Prostate gland (tissue), 2 donors: Measurements from ENCODE around the gene MAML1. TPM values are rescaled to one million over a fixed set of nuclear protein-coding genes. Genes with fewer than 3 reads are reported as not detected.

Source experiments
- DNase-seq: peaks from one replicate; pipeline ENCODE4 v3.0.0-alpha.2; 2019; ENCODE audit warnings: low spot score
- H3K27ac ChIP-seq, 2 donors: fragments of 200-600 bp; sonication (generic); 2 replicates each; pipeline ENCODE4 v1.5.1; 2017 to 2019
- H3K27me3 ChIP-seq: fragments of 200-600 bp; sonication (generic); replicated peaks from 2 replicates; pipeline ENCODE4 v1.5.1; 2019; ENCODE audit not compliant: insufficient read depth
- H3K36me3 ChIP-seq, 2 donors: fragments of 200-600 bp; sonication (generic); 1 replicate in 1 of 2; 2 replicates in 1 of 2; pipeline versions ENCODE4 v1.5.1 to v1.8.1; 2017 to 2019
- H3K4me1 ChIP-seq: fragments of 200-600 bp; sonication (generic); replicated peaks from 2 replicates; pipeline ENCODE4 v1.5.1; 2019
- H3K4me3 ChIP-seq, 2 donors: fragments of 200-600 bp; sonication (generic); 2 replicates each; pipeline ENCODE4 v1.5.1; 2017 to 2019
- H3K9me3 ChIP-seq: fragments of 200-600 bp; sonication (generic); 2 replicates; pipeline ENCODE4 v1.5.1; 2017
- POLR2A ChIP-seq: fragments of 450-650 bp; IDR thresholded peaks from one replicate; pipeline ENCODE4 v1.6.1; 2016; ENCODE audit warnings: antibody characterized with exemption, mild to moderate bottlenecking
- POLR2AphosphoS5 ChIP-seq: sonication (generic); formaldehyde crosslinking; IDR thresholded peaks from one replicate; pipeline ENCODE4 v1.6.1; 2017; ENCODE audit warnings: antibody characterized with exemption
- WGBS: methylation state at CpG from one replicate; pipeline ENCODE4 v1.1.5; 2018; 5-methylcytosine and 5-hydroxymethylcytosine counted together
- intact Hi-C: fragments of 100-400 bp; cut with DNase I; formaldehyde crosslinking; loops from one replicate; pipeline ENCODE4 v1.14.2; 2022
- total RNA-seq, 2 donors: library from RNA; depleted of rRNA; stranded (reverse); fragments of >200 nt; gene quantifications; one replicate each; pipeline ENCODE4 v1.1.0, GENCODE V29; 2016
- TF ChIP-seq, protein P1 (sequence below), 4 experiments: fragments of 200-600 bp in 2 of 4; fragments of 450-650 bp in 2 of 4; sonication (generic) in 2 of 4; IDR thresholded peaks; 1 replicate in 3 of 4; 2 replicates in 1 of 4; pipeline ENCODE4 v1.5.1; 2016 to 2019; ENCODE audit warnings: antibody characterized with exemption in 4 of 4, mild to moderate bottlenecking in 2 of 4, moderate library complexity in 2 of 4

Gene MAML1
- total RNA-seq, 2 donors from 2014 or later = 33.9 to 54.7 TPM

DNA sequence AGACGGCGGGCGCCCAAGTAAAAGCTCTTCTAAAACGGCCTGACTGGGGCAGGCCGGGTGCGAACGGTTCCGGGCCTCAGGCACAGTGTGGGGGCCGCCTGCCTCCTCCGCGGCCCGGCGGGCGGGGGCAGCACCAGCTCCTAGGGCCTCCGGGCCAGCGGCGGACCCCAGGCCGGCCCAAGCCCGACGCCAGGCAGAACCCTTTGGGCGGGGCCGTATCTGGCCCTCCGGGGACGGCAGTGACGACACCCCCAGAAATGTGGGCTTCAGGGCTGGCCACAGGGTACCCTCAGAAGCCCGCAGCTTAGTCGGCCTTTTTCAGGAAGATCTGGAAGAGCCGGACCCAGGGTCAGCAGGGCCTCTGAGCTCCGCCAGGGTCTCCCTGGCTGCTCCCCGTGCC lies 65.1 kb downstream of the MAML1 start:
- no peaks in the 10 kb centered on the region for H3K9me3 ChIP-seq
- intact Hi-C loops = loop anchor here (5.0 kb wide), 1 partner anchor 35 kb away; no protein-coding TSS in a partner anchor
- H3K4me3 ChIP-seq = no peak overlapping the region
- DNase-seq = no peak
- 94% methylated on average over 16 of the region's 30 CpGs for WGBS
- TF ChIP-seq POLR2AphosphoS5 = no peak
- no peak for TF ChIP-seq POLR2A
- TF ChIP-seq, protein P1, sequence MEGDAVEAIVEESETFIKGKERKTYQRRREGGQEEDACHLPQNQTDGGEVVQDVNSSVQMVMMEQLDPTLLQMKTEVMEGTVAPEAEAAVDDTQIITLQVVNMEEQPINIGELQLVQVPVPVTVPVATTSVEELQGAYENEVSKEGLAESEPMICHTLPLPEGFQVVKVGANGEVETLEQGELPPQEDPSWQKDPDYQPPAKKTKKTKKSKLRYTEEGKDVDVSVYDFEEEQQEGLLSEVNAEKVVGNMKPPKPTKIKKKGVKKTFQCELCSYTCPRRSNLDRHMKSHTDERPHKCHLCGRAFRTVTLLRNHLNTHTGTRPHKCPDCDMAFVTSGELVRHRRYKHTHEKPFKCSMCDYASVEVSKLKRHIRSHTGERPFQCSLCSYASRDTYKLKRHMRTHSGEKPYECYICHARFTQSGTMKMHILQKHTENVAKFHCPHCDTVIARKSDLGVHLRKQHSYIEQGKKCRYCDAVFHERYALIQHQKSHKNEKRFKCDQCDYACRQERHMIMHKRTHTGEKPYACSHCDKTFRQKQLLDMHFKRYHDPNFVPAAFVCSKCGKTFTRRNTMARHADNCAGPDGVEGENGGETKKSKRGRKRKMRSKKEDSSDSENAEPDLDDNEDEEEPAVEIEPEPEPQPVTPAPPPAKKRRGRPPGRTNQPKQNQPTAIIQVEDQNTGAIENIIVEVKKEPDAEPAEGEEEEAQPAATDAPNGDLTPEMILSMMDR (IDR thresholded peaks at IDR 0.05) = no peak
- peaks cover 15 to 22% of the 10 kb centered on the region in 2 donors for H3K36me3 ChIP-seq
- H3K27me3 ChIP-seq = no peaks in the 10 kb centered on the region
- H3K27ac ChIP-seq = no peak overlapping the region
- H3K4me1 ChIP-seq = peaks cover 12% of the 10 kb centered on the region

DNA sequence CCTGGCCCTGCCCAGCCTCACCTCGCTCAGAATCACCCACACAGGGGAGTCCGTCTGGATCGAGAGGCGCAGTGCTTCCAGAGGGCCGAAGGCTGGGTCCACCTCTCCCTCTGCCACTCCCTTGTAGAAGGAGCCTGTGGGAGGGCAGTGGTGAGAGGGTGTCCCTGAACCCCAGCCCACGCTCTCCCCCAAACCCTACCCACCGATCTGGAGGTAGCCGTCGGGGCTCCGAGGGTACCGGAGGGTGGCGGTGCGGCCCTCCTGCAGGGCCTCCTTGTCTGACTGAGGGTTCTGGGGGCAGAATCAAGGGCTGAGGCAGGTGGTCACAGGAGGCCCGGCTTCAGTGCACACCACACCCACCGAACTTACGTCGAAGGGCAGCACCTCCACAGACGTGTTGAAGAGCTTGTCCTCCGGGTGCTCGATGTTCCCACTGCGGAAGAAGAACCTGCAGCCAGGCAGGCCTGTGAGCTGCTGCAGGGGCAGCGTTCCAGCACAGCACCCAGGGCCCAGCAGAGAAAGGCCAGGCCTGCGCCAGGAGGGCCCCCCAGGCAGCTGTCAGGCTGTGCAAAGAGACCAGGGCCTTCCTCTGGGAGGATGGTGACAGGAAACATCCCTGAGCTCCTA lies 65.6 kb downstream of the MAML1 start:
- no peak overlapping the region for H3K27ac ChIP-seq
- 90% methylated on average over 23 of the region's 23 CpGs for WGBS
- H3K4me1 ChIP-seq = peaks cover 12% of the 10 kb centered on the region
- H3K9me3 ChIP-seq = no peaks in the 10 kb centered on the region
- H3K27me3 ChIP-seq = no peaks in the 10 kb centered on the region
- intact Hi-C loops = loop anchor here (5.0 kb wide), 1 partner anchor 36 kb away; no protein-coding TSS in a partner anchor
- TF ChIP-seq, protein P1 (IDR thresholded peaks at IDR 0.05) = no peak
- TF ChIP-seq POLR2AphosphoS5 (no peak), POLR2A (no peak)
- no peak overlapping the region for H3K4me3 ChIP-seq
- H3K36me3 ChIP-seq = peaks cover 15 to 22% of the 10 kb centered on the region in 2 donors
- no peak for DNase-seq

DNA sequence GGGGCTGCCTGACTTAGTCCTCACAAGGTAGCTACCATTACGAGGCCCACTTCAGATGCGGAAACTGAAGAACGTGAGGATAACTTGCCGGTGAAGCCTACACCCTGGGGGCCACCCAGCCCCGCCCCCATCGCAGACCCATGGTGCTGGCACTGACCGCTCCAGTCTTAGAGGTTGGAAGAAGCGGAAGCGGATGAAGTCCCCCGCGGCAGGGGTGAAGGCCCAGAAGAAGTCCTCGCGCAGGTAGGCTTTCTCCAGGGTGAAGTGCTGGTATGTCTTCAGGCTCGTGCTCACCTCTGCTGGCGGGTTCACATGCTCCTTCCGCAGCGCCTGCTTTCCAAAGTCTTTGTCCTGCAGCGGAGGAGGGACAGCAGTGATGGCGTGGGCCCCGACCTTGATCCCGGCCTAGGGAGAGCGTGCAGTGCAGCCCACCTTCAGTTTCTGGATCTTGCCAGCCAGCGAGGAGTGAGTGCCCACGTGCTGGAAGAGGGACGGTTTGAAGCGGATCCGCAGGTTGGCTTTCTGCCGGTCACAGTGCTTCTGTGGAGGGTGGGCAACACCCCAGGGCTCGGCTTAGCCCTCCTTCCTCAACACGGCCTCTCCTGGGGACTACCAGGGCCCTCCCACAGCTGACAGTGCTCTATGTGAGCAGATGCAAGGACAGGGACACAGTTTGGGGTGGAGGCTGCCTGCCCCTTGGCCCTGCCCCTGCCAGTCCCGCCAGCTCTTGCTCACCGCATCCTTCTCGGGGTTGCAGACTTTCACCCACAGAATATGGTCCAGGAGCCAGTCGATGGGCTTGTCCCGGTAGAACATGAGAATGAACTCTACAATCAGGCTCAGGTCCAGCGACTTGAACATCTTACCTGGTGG lies 66.4 kb downstream of the MAML1 start:
- no peak for TF ChIP-seq POLR2A
- H3K9me3 ChIP-seq = no peaks in the 10 kb centered on the region
- H3K27me3 ChIP-seq = no peaks in the 10 kb centered on the region
- peaks cover 11% of the 10 kb centered on the region for H3K4me1 ChIP-seq
- H3K36me3 ChIP-seq = peaks cover 15 to 22% of the 10 kb centered on the region in 2 donors
- 94% methylated on average over 36 of the region's 36 CpGs for WGBS
- intact Hi-C loops = loop anchor here (5.0 kb wide), 1 partner anchor 37 kb away; no protein-coding TSS in a partner anchor
- H3K27ac ChIP-seq = no peak overlapping the region
- H3K4me3 ChIP-seq = no peak overlapping the region
- DNase-seq = no peak

DNA sequence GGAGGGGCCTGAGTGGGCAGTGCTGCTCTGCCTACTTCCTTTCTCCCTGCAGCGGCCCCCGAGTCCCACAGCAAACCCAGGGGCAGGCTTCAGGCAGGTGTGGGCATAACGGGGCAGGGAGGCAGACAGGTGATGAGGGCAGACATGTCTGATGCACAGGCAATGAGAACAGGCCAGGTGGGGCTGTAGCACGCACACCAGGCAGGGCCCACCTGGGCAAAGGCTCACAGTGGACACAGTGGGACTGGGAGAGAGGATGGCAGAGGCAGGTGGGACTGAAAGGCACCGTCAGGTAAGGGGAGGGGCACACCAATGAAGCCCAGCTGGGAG lies 67.0 kb downstream of the MAML1 start:
- H3K4me1 ChIP-seq = peaks cover 10% of the 10 kb centered on the region
- 86% methylated on average over 5 of the region's 5 CpGs for WGBS
- peaks cover 15 to 22% of the 10 kb centered on the region in 2 donors for H3K36me3 ChIP-seq
- no peak overlapping the region for H3K27ac ChIP-seq
- no peaks in the 10 kb centered on the region for H3K27me3 ChIP-seq
- no peak overlapping the region for H3K4me3 ChIP-seq
- H3K9me3 ChIP-seq = no peaks in the 10 kb centered on the region
- intact Hi-C loops = loop anchor here (5.0 kb wide), 1 partner anchor 37 kb away; no protein-coding TSS in a partner anchor
- no peak for DNase-seq
- TF ChIP-seq POLR2AphosphoS5 = no peak
- no peak for TF ChIP-seq POLR2A
- TF ChIP-seq, protein P1 (IDR thresholded peaks at IDR 0.05) = no peak

DNA sequence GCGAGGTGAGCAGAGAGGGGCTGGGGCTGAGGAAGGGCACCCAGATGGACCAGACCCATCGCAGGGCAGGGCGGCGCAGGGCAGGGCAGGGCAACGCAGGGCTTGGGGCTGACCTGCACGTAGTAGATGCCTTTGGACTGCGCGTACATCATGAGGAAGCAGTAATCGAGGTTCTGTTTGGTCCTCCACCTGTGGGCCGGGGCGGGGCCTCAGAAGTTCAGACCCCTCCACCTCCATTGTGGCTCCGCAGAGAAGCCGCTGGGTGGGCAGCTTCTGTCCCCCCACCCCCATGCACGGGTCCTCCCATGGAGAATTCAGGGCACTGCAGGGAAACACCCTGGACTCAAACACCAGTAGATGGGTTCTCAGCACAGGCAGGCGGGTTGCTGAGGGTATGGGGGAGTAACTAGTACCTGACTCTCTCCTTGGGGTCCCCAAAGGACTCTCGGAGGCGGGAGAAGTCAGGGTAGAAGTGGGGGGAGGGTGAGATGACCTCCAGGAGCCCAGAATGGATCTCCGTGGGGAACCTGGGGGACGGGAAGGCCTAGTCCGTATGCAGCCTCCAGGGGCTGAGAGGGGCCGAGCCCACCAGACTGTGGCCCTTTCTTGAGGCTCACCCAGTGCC lies 67.6 kb downstream of the MAML1 start:
- DNase-seq = no peak
- peaks cover 9% of the 10 kb centered on the region for H3K4me1 ChIP-seq
- intact Hi-C loops = loop anchor here (5.0 kb wide), 1 partner anchor 107 kb away; the partner anchor contains the start of gene TBC1D9B
- H3K27me3 ChIP-seq = no peaks in the 10 kb centered on the region
- no peaks in the 10 kb centered on the region for H3K9me3 ChIP-seq
- H3K36me3 ChIP-seq = peaks cover 15 to 22% of the 10 kb centered on the region in 2 donors
- no peak overlapping the region for H3K27ac ChIP-seq
- TF ChIP-seq POLR2A (no peak), POLR2AphosphoS5 (no peak)
- TF ChIP-seq, protein P1 (IDR thresholded peaks at IDR 0.05) = no peak
- no peak overlapping the region for H3K4me3 ChIP-seq
- WGBS = 92% methylated on average over 21 of the region's 21 CpGs
